H1 (cell line): ENCODE data around the gene CYP11A1. TPM values are rescaled to one million over a fixed set of nuclear protein-coding genes. Genes with fewer than 3 reads are reported as not detected.

Source experiments
- CTCF ChIA-PET: fragments of 300-600 bp; sonication (Branson Sonifier 250); formaldehyde crosslinking; loops from one replicate; lab custom pipeline; 2021; ENCODE audit not compliant: partially characterized antibody; lab: Charles Lee
- POLR2A ChIA-PET: fragments of 300-600 bp; sonication (Branson Sonifier 250); formaldehyde crosslinking; loops from one replicate; lab custom pipeline; 2021; ENCODE audit warnings: inconsistent platforms; ENCODE audit not compliant: partially characterized antibody; lab: Charles Lee
- DNase-seq, 2 experiments: peaks; one replicate each; pipeline versions ENCODE4 v3.0.0 to v3.0.0-alpha.2; 2010 to 2022; ENCODE audit warnings: low spot score in 2 of 2, low read depth in 1 of 2, mixed read lengths in 1 of 2
- FAIRE-seq: peaks from 2 replicates; lab custom pipeline; 2011; peaks lifted over from hg19 to GRCh38; lab: Jason Lieb, UNC
- H2AFZ ChIP-seq: 2 replicates; pipeline ENCODE4 v1.8.1; 2012; ENCODE audit warnings: low read length, inconsistent platforms
- H2AK5ac ChIP-seq: 2 replicates; pipeline ENCODE4 v1.6.1; 2013; ENCODE audit warnings: low read depth, low read length
- H2BK120ac ChIP-seq: replicated peaks from 2 replicates; pipeline ENCODE3; 2013; ENCODE audit warnings: low read depth, low read length, inconsistent platforms
- H2BK12ac ChIP-seq: 2 replicates; pipeline ENCODE4 v1.6.1; 2013; ENCODE audit warnings: low read depth, low read length
- H2BK15ac ChIP-seq: 2 replicates; pipeline ENCODE4 v1.6.1; 2013; ENCODE audit warnings: low read length
- H2BK20ac ChIP-seq: 2 replicates; pipeline ENCODE4 v1.6.1; 2013; ENCODE audit warnings: low read length
- H2BK5ac ChIP-seq: 2 replicates; pipeline ENCODE4 v1.6.1; 2013; ENCODE audit warnings: low read depth, low read length
- H3K14ac ChIP-seq: 2 replicates; pipeline ENCODE4 v1.6.1; 2013; ENCODE audit warnings: inconsistent platforms; ENCODE audit not compliant: insufficient read length
- H3K18ac ChIP-seq: 2 replicates; pipeline ENCODE4 v1.6.1; 2013; ENCODE audit warnings: low read length; ENCODE audit errors: extremely low read depth
- H3K23ac ChIP-seq: 2 replicates; pipeline ENCODE4 v1.6.1; 2013; ENCODE audit warnings: inconsistent platforms; ENCODE audit not compliant: insufficient read length
- H3K23me2 ChIP-seq: 2 replicates; pipeline ENCODE4 v1.6.1; 2013; ENCODE audit warnings: low read depth, low read length
- H3K27ac ChIP-seq: 2 replicates; pipeline ENCODE4 v1.6.1; 2011; ENCODE audit warnings: low read depth, low read length, inconsistent platforms
- H3K27me3 ChIP-seq, 4 experiments: replicated peaks in 1 of 4; 1 replicate in 1 of 4; 2 replicates in 3 of 4; pipeline versions ENCODE4 v1.6.1 to v1.8.1; 2011 to 2013; ENCODE audit warnings: low read length in 3 of 4, mild to moderate bottlenecking in 3 of 4, inconsistent platforms in 2 of 4, mixed read lengths in 2 of 4, moderate library complexity in 1 of 4; ENCODE audit not compliant: control insufficient read depth in 3 of 4, insufficient read depth in 3 of 4; ENCODE audit errors: extremely low read depth in 1 of 4
- H3K36me3 ChIP-seq, 4 experiments: 2 replicates each; pipeline versions ENCODE4 v1.6.1 to v1.8.1; 2011 to 2013; ENCODE audit warnings: mild to moderate bottlenecking in 4 of 4, low read length in 3 of 4, moderate library complexity in 2 of 4, control low read depth in 1 of 4, inconsistent platforms in 1 of 4; ENCODE audit not compliant: insufficient read depth in 4 of 4, control insufficient read depth in 2 of 4
- H3K4ac ChIP-seq: replicated peaks from 2 replicates; pipeline ENCODE3; 2013; ENCODE audit warnings: low read length, low read depth, mixed read lengths, inconsistent platforms; ENCODE audit not compliant: insufficient read length
- H3K4me1 ChIP-seq, 4 experiments: replicated peaks in 1 of 4; 1 replicate in 1 of 4; 2 replicates in 3 of 4; pipeline versions ENCODE4 v1.6.1 to v1.8.1; 2011 to 2013; ENCODE audit warnings: low read length in 3 of 4, inconsistent platforms in 2 of 4, mixed read lengths in 1 of 4; ENCODE audit not compliant: insufficient read depth in 4 of 4, control insufficient read depth in 3 of 4
- H3K4me2 ChIP-seq, 2 experiments: 2 replicates each; pipeline versions ENCODE4 v1.6.1 to v1.8.1; 2011 to 2013; ENCODE audit warnings: low read depth in 2 of 2, low read length in 2 of 2, control low read depth in 1 of 2, inconsistent platforms in 1 of 2, mild to moderate bottlenecking in 1 of 2; ENCODE audit not compliant: insufficient read depth in 1 of 2
- H3K4me3 ChIP-seq, 4 experiments: fragments of 200-600, 300-600 bp in 1 of 4; sonication (generic), shearing (Covaris generic), sonication (Bioruptor Twin) in 1 of 4; 2 replicates each; pipeline versions ENCODE4 v1.5.1 to v1.8.1; 2011 to 2016; ENCODE audit warnings: low read length in 4 of 4, low read depth in 3 of 4, control low read depth in 2 of 4, inconsistent platforms in 2 of 4, mild to moderate bottlenecking in 2 of 4, mixed read lengths in 1 of 4, moderate library complexity in 1 of 4; ENCODE audit not compliant: insufficient read depth in 2 of 4; ENCODE audit errors: extremely low read depth in 1 of 4
- H3K56ac ChIP-seq: replicated peaks from 2 replicates; pipeline ENCODE3; 2013; ENCODE audit warnings: low read depth, mild to moderate bottlenecking, mixed read lengths, low read length, inconsistent platforms; ENCODE audit not compliant: insufficient read length
- H3K79me1 ChIP-seq: 2 replicates; pipeline ENCODE4 v1.6.1; 2013; ENCODE audit warnings: low read depth, low read length, control low read depth
- H3K79me2 ChIP-seq, 2 experiments: 2 replicates each; pipeline versions ENCODE4 v1.6.1 to v1.8.1; 2012 to 2013; ENCODE audit warnings: low read length in 2 of 2, mild to moderate bottlenecking in 2 of 2, inconsistent platforms in 1 of 2; ENCODE audit not compliant: insufficient read depth in 2 of 2, control insufficient read depth in 1 of 2
- H3K9ac ChIP-seq, 4 experiments: replicated peaks in 1 of 4; 1 replicate in 1 of 4; 2 replicates in 3 of 4; pipeline versions ENCODE4 v1.6.1 to v1.8.1; 2011 to 2013; ENCODE audit warnings: low read depth in 3 of 4, low read length in 3 of 4, control low read depth in 2 of 4, mild to moderate bottlenecking in 2 of 4, moderate library complexity in 2 of 4, inconsistent platforms in 1 of 4; ENCODE audit errors: extremely low read depth in 1 of 4
- H3K9me3 ChIP-seq, 2 experiments: 2 replicates each; pipeline versions ENCODE4 v1.6.1 to v1.8.1; 2012 to 2013; ENCODE audit warnings: mild to moderate bottlenecking in 2 of 2, moderate library complexity in 2 of 2, control low read depth in 1 of 2, inconsistent platforms in 1 of 2, low read depth in 1 of 2, low read length in 1 of 2, mixed read lengths in 1 of 2; ENCODE audit not compliant: insufficient read depth in 2 of 2
- H4K20me1 ChIP-seq, 2 experiments: replicated peaks in 1 of 2; 2 replicates each; pipeline versions ENCODE3 to v1.8.1; 2011 to 2013; ENCODE audit warnings: inconsistent platforms in 2 of 2, low read length in 2 of 2, mild to moderate bottlenecking in 1 of 2; ENCODE audit not compliant: insufficient read depth in 2 of 2, control insufficient read depth in 1 of 2
- H4K5ac ChIP-seq: 2 replicates; pipeline ENCODE4 v1.6.1; 2013; ENCODE audit warnings: low read length, low read depth, mixed read lengths, inconsistent platforms; ENCODE audit not compliant: insufficient read length
- H4K8ac ChIP-seq: 2 replicates; pipeline ENCODE4 v1.8.0; 2013; ENCODE audit warnings: mild to moderate bottlenecking, moderate library complexity, low read length, inconsistent platforms; ENCODE audit not compliant: insufficient read depth; ENCODE audit errors: extremely low read depth
- H4K91ac ChIP-seq: replicated peaks from 2 replicates; pipeline ENCODE3; 2013; ENCODE audit warnings: low read length, mixed read lengths, inconsistent platforms; ENCODE audit not compliant: insufficient read length
- CEBPB ChIP-seq: IDR thresholded peaks from 2 replicates; pipeline ENCODE4 v1.6.1; 2012; ENCODE audit warnings: low read depth, low read length
- RXRA ChIP-seq: IDR thresholded peaks from 2 replicates; pipeline ENCODE4 v1.6.1; 2011; ENCODE audit warnings: low read depth, mild to moderate bottlenecking, low read length, moderate library complexity; ENCODE audit not compliant: insufficient read depth
- SAP30 ChIP-seq: fragments of 300-600 bp; sonication (generic); IDR thresholded peaks from 2 replicates; pipeline ENCODE4 v1.7.1; 2012; ENCODE audit warnings: low read length, moderate library complexity, mild to moderate bottlenecking, inconsistent platforms; ENCODE audit not compliant: insufficient read depth, insufficient replicate concordance
- SP1 ChIP-seq: IDR thresholded peaks from 2 replicates; pipeline ENCODE4 v1.6.1; 2011; ENCODE audit warnings: low read depth, low read length
- SP2 ChIP-seq: IDR thresholded peaks from 2 replicates; pipeline ENCODE4 v1.6.1; 2012; ENCODE audit warnings: mild to moderate bottlenecking, low read length, inconsistent platforms
- TBP ChIP-seq: IDR thresholded peaks from 2 replicates; pipeline ENCODE4 v1.6.1; 2011; ENCODE audit warnings: low read depth, low read length, improper control_type of control experiment
- TCF12 ChIP-seq: IDR thresholded peaks from 2 replicates; pipeline ENCODE4 v1.6.1; 2011; ENCODE audit warnings: low read depth, mild to moderate bottlenecking, low read length
- ZNF274 ChIP-seq: IDR thresholded peaks from 2 replicates; pipeline ENCODE4 v1.7.0; 2012; ENCODE audit warnings: low read length, borderline replicate concordance; ENCODE audit errors: extremely low read depth
- WGBS, 2 experiments: shearing (Covaris generic) in 1 of 2; methylation state at CpG; one replicate each; pipeline versions ENCODE4 v1.1.6 to v1.1.7; 2013 to 2015; ENCODE audit warnings: low lambda C conversion rate in 2 of 2, mixed read lengths in 2 of 2, inconsistent platforms in 1 of 2, low coverage in 1 of 2, missing lambda C conversion rate in 1 of 2; ENCODE audit not compliant: insufficient replicate concordance in 2 of 2, insufficient coverage in 1 of 2, insufficient read length in 1 of 2; ENCODE audit errors: extremely low coverage in 1 of 2, missing lambda C conversion rate in 1 of 2; 5-methylcytosine and 5-hydroxymethylcytosine counted together
- polyA plus RNA-seq, 7 experiments: library from polyadenylated mRNA; depleted of rRNA in 3 of 7; stranded (reverse) in 5 of 7; unstranded in 2 of 7; fragments of >200 nt in 5 of 7; fragments of 200-250 nt in 2 of 7; gene quantifications; 1 replicate in 5 of 7; 2 replicates in 1 of 7; 4 replicates in 1 of 7; pipeline versions ENCODE4 v1.2.1 to v1.2.3, GENCODE V29; 2011 to 2013; ENCODE audit warnings: missing spikeins in 2 of 7, mixed read lengths in 2 of 7
- total RNA-seq: library from RNA; stranded (reverse); fragmentation: NEBNext Ultra II Directional; extraction: Animal tissue kit (Norgen Biotek cat#: 25700); gene quantifications from 2 replicates; pipeline ENCODE4 v1.2.1, GENCODE V29; 2021
- TF ChIP-seq, protein P1 (sequence below), 3 experiments: IDR thresholded peaks; 1 replicate in 2 of 3; 2 replicates in 1 of 3; pipeline versions ENCODE4 v1.5.1 to v1.6.1; 2011; ENCODE audit warnings: low read length in 3 of 3, mild to moderate bottlenecking in 3 of 3, inconsistent platforms in 2 of 3, low read depth in 1 of 3, moderate library complexity in 1 of 3; ENCODE audit not compliant: insufficient read depth in 1 of 3; ENCODE audit errors: control extremely low read depth in 1 of 3

CYP11A1 gene
- total and polyA plus RNA-seq, 2 of the 8 experiments (the other 6 are each of a cell fraction or from before 2014, with no cell fraction given): 1.9 to 7.2 TPM

GRCh38 chr15:74319138-74319460 lies 48.3 kb downstream of the CYP11A1 start:
- Histone ChIP-seq H2BK120ac (no peak overlapping the region), H2BK12ac (peak overlapping the region; percentile 90; the same call in 1 of the 2 replicates), H3K9ac (no peak overlapping the region), H3K9me3 (no peaks in the 10 kb centered on the region; a peak in 1 of 4 replicates), H2AK5ac (peak overlapping the region; percentile 44; the same call in 1 of the 2 replicates), H3K4me2 (no peak overlapping the region), H3K4ac (peak overlapping the region; percentile 66), H3K27me3 (peaks cover 0 to 3% (median under 1%) of the 10 kb centered on the region in 4 experiments; a peak in 2 of 7 replicates), H4K20me1 (no peaks in the 10 kb centered on the region), H3K36me3 (no peaks in the 10 kb centered on the region), H4K91ac (peak overlapping the region; percentile 91), H3K14ac (no peak overlapping the region), H4K8ac (no peak overlapping the region), H3K4me3 (no peak overlapping the region), H3K4me1 (peaks cover 3 to 31% (median 24%) of the 10 kb centered on the region in 4 experiments), H3K23ac (no peak overlapping the region), H2BK20ac (no peak overlapping the region; the same call in 1 of the 2 replicates), H4K5ac (no peak overlapping the region), H2BK5ac (peak overlapping the region; percentile 71; the same call in 1 of the 2 replicates), H2AFZ (no peak overlapping the region), H3K79me1 (no peaks in the 10 kb centered on the region), H3K79me2 (no peaks in the 10 kb centered on the region), H3K56ac (no peak overlapping the region), H3K18ac (peak overlapping the region; percentile 2), H2BK15ac (peak overlapping the region; percentile 97; the same call in 1 of the 2 replicates), H3K27ac (no peak overlapping the region), H3K23me2 (no peaks in the 10 kb centered on the region)
- POLR2A ChIA-PET: interaction anchor here (1.1 to 4.6 kb wide), 2 partner anchors 11 to 183 kb away, joined by 4 to 19 read pairs; no protein-coding TSS in a partner anchor
- CTCF ChIA-PET: interaction anchor here (0.8 to 18.1 kb wide), 18 partner anchors 7 to 373 kb away, joined by 3 to 353 read pairs (median 20); partner anchors contain the start of genes ISLR and ISLR2
- no peak for DNase-seq
- TF ChIP-seq CEBPB (no peak), TCF12 (no peak), TBP (no peak), SAP30 (no peak), ZNF274 (no peak), SP1 (no peak), SP2 (no peak), RXRA (no peak)
- TF ChIP-seq, protein P1, sequence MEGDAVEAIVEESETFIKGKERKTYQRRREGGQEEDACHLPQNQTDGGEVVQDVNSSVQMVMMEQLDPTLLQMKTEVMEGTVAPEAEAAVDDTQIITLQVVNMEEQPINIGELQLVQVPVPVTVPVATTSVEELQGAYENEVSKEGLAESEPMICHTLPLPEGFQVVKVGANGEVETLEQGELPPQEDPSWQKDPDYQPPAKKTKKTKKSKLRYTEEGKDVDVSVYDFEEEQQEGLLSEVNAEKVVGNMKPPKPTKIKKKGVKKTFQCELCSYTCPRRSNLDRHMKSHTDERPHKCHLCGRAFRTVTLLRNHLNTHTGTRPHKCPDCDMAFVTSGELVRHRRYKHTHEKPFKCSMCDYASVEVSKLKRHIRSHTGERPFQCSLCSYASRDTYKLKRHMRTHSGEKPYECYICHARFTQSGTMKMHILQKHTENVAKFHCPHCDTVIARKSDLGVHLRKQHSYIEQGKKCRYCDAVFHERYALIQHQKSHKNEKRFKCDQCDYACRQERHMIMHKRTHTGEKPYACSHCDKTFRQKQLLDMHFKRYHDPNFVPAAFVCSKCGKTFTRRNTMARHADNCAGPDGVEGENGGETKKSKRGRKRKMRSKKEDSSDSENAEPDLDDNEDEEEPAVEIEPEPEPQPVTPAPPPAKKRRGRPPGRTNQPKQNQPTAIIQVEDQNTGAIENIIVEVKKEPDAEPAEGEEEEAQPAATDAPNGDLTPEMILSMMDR (IDR thresholded peaks at IDR 0.05; ENCODE audit: control extremely low read depth in 1 of 3, insufficient read depth in 1 of 3, low read depth in 1 of 3, low read length in 3 of 3): no peak
- no peak for FAIRE-seq
- 100% methylated on average over 5 of the region's 5 CpGs; no CpG with 5 or more reads in 1 of the 2 experiments for WGBS, 2 experiments
